Upper lobe of right lung (tissue), 1 donor: Measurements from ENCODE around the gene AGT. TPM values are rescaled to one million over a fixed set of nuclear protein-coding genes. Genes with fewer than 3 reads are reported as not detected.

Experiments used
- ATAC-seq: fragments of 200-7000 bp; cut with Tn5 transposase; one replicate; pipeline ENCODE4 v1.9.1; 2020; ENCODE audit warnings: mild to moderate bottlenecking, moderate library complexity
- DNase-seq: peaks from one replicate; pipeline ENCODE4 v3.0.0-alpha.2; 2020
- H3K27ac ChIP-seq: fragments of 200-600 bp; one replicate; pipeline ENCODE4 v1.8.0; 2022
- H3K27me3 ChIP-seq: fragments of 200-600 bp; one replicate; pipeline ENCODE4 v1.8.0; 2022; ENCODE audit warnings: mild to moderate bottlenecking
- H3K36me3 ChIP-seq: fragments of 200-600 bp; one replicate; pipeline ENCODE4 v1.8.0; 2022
- H3K4me1 ChIP-seq: fragments of 200-600 bp; one replicate; pipeline ENCODE4 v1.8.0; 2022
- H3K4me3 ChIP-seq: fragments of 200-600 bp; one replicate; pipeline ENCODE4 v1.8.0; 2022; ENCODE audit warnings: mild to moderate bottlenecking
- H3K9me3 ChIP-seq: fragments of 200-600 bp; one replicate; pipeline ENCODE4 v1.8.0; 2022
- CTCF ChIP-seq: fragments of 200-600 bp; IDR thresholded peaks from one replicate; pipeline ENCODE4 v1.8.0; 2022; ENCODE audit warnings: antibody characterized with exemption
- intact Hi-C: fragments of 100-400 bp; cut with DNase I; formaldehyde crosslinking; loops from one replicate; pipeline ENCODE4 v1.11.0; 2022
- total RNA-seq: library from RNA; stranded (reverse); fragmentation: NEBNext Ultra II Directional; extraction: Animal tissue kit (Norgen Biotek cat#: 25700); gene quantifications from one replicate; pipeline ENCODE4 v1.2.1, GENCODE V29; 2021
- donor health status: DM: no; HTN: yes; CAD: no; lungs with severe emphysema.

The AGT gene
- total RNA-seq, 1 donor from 2014 or later = 1.8 TPM

GRCh38 chr1:230747127-230747730, 33.3 kb upstream of the AGT start, which contains the start of gene CAPN9:
CAPN9 (plus strand) TSS chr1:230747388; CDS start chr1:230747497, 109 bp downstream.
- no peaks in the 10 kb centered on the region for H3K9me3 ChIP-seq
- H3K36me3 ChIP-seq = no peaks in the 10 kb centered on the region
- DNase-seq (no peak), ATAC-seq (peak; percentile 71)
- TF ChIP-seq CTCF = no peak
- intact Hi-C loops = no loop called here
- H3K4me3 ChIP-seq = peak within 1 kb of the TSS; percentile 28
- H3K4me1 ChIP-seq = peaks cover 3% of the 10 kb centered on the region
- peak within 1 kb of the TSS; percentile 42 for H3K27ac ChIP-seq
- H3K27me3 ChIP-seq = no peaks in the 10 kb centered on the region

DNA sequence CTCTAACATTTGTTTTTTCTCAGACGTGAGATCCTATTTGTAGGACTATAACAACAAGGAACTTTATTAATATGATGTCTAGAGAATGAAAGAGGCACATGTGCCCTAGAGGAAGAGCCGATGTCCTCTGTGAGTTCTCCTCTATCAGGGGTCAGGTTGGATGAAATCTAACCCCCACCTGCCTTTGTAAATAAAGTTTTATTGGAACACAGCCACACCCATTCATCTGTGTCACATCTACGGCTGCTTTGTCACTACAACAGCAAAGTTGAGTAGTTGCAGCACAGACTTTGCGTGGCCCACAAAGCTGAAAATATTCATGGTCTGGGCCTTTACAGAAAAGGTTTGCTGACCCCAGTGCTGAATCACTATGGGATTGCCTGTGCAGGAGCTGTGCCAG, 32.7 kb upstream of the AGT start:
- ATAC-seq (no peak), DNase-seq (no peak)
- no peak for TF ChIP-seq CTCF
- intact Hi-C loops = no loop called here
- H3K27me3 ChIP-seq = no peaks in the 10 kb centered on the region
- no peak overlapping the region for H3K4me3 ChIP-seq
- H3K27ac ChIP-seq = no peak overlapping the region
- peaks cover 3% of the 10 kb centered on the region for H3K4me1 ChIP-seq
- no peaks in the 10 kb centered on the region for H3K36me3 ChIP-seq
- H3K9me3 ChIP-seq = no peaks in the 10 kb centered on the region

- TF ChIP-seq CTCF = no peak
- no peak for DNase-seq
- Histone ChIP-seq H3K36me3 (no peaks in the 10 kb centered on the region), H3K4me3 (no peak overlapping the region), H3K27ac (no peak overlapping the region), H3K9me3 (no peaks in the 10 kb centered on the region), H3K4me1 (no peaks in the 10 kb centered on the region), H3K27me3 (no peaks in the 10 kb centered on the region)
- ATAC-seq = no peak
- intact Hi-C loops = no loop called here
Observed at GRCh38 chr1:230745071-230745470, 31.1 kb upstream of the AGT start.

GRCh38 chr1:230744382-230744781, 30.5 kb upstream of the AGT start:
- no peak overlapping the region for H3K27ac ChIP-seq
- H3K4me1 ChIP-seq = no peaks in the 10 kb centered on the region
- intact Hi-C loops = no loop called here
- TF ChIP-seq CTCF = no peak
- no peaks in the 10 kb centered on the region for H3K36me3 ChIP-seq
- no peak overlapping the region for H3K4me3 ChIP-seq
- no peaks in the 10 kb centered on the region for H3K27me3 ChIP-seq
- DNase-seq (no peak), ATAC-seq (no peak)
- H3K9me3 ChIP-seq = no peaks in the 10 kb centered on the region

GRCh38 chr1:230743899-230744298, 30.0 kb upstream of the AGT start:
- DNase-seq (no peak), ATAC-seq (no peak)
- no peaks in the 10 kb centered on the region for H3K36me3 ChIP-seq
- no peak overlapping the region for H3K4me3 ChIP-seq
- intact Hi-C loops = no loop called here
- H3K9me3 ChIP-seq = no peaks in the 10 kb centered on the region
- no peaks in the 10 kb centered on the region for H3K27me3 ChIP-seq
- no peaks in the 10 kb centered on the region for H3K4me1 ChIP-seq
- TF ChIP-seq CTCF = no peak
- H3K27ac ChIP-seq = no peak overlapping the region
